IMR-90 (cell line): ENCODE data around the gene EPHA2. TPM values are rescaled to one million over a fixed set of nuclear protein-coding genes. Genes with fewer than 3 reads are reported as not detected.

Experiments
- ATAC-seq: fragments of 200-7000 bp; cut with Tn5 transposase; 2 replicates; pipeline ENCODE4 v1.9.1; 2020; ENCODE audit warnings: low read depth, mild to moderate bottlenecking, moderate library complexity
- BruUV-seq: library from RNA; stranded (reverse); fragments of 400-500 nt; replicated peaks from 2 replicates; lab custom pipeline; 2021; lab: Mats Ljungman, UMichigan
- CTCF ChIA-PET: fragments of 300-600 bp; formaldehyde crosslinking; extraction: SDS; loops from one replicate; lab custom pipeline; 2021; ENCODE audit warnings: antibody characterized with exemption; lab: Yijun Ruan, JAX
- POLR2A ChIA-PET: fragments of 300-600 bp; sonication (Branson Sonifier 250); formaldehyde crosslinking; loops from one replicate; lab custom pipeline; 2022; ENCODE audit warnings: antibody characterized with exemption; ENCODE audit not compliant: unreplicated experiment; lab: Charles Lee
- DNase-seq: peaks from one replicate; pipeline ENCODE4 v3.0.0; 2013
- H2AFZ ChIP-seq: replicated peaks from 2 replicates; pipeline ENCODE3; 2013; ENCODE audit warnings: low read length, mild to moderate bottlenecking; ENCODE audit not compliant: poor library complexity
- H2AK5ac ChIP-seq: 2 replicates; pipeline ENCODE4 v1.6.1; 2013; ENCODE audit warnings: low read depth, low read length, inconsistent platforms
- H2AK9ac ChIP-seq: replicated peaks from 2 replicates; pipeline ENCODE3; 2013; ENCODE audit warnings: mild to moderate bottlenecking, low read depth, low read length, moderate library complexity; ENCODE audit not compliant: poor library complexity
- H2BK120ac ChIP-seq: 2 replicates; pipeline ENCODE4 v1.6.1; 2013; ENCODE audit warnings: low read depth, low read length, inconsistent platforms
- H2BK15ac ChIP-seq: 3 replicates; pipeline ENCODE4 v1.6.1; 2013; ENCODE audit warnings: low read depth, low read length, inconsistent platforms
- H2BK20ac ChIP-seq: 2 replicates; pipeline ENCODE4 v1.6.1; 2013; ENCODE audit warnings: low read depth, mild to moderate bottlenecking, inconsistent platforms, low read length, moderate library complexity
- H2BK5ac ChIP-seq: 2 replicates; pipeline ENCODE4 v1.6.1; 2013; ENCODE audit warnings: mild to moderate bottlenecking, low read depth, low read length, inconsistent platforms; ENCODE audit not compliant: poor library complexity, severe bottlenecking
- H3K14ac ChIP-seq: replicated peaks from 2 replicates; pipeline ENCODE4 v1.6.1; 2013; ENCODE audit warnings: low read depth, low read length, inconsistent platforms
- H3K18ac ChIP-seq: 2 replicates; pipeline ENCODE4 v1.6.1; 2013; ENCODE audit warnings: low read depth, low read length, control low read depth
- H3K23ac ChIP-seq: 2 replicates; pipeline ENCODE4 v1.6.1; 2013; ENCODE audit warnings: low read depth, low read length, inconsistent platforms
- H3K27ac ChIP-seq: 2 replicates; pipeline ENCODE4 v1.5.1; 2013; ENCODE audit warnings: mild to moderate bottlenecking, control low read depth, low read length; ENCODE audit not compliant: insufficient read depth
- H3K27me3 ChIP-seq: 2 replicates; pipeline ENCODE4 v1.6.1; 2013; ENCODE audit warnings: low read length; ENCODE audit not compliant: control insufficient read depth, insufficient read depth
- H3K36me3 ChIP-seq: 2 replicates; pipeline ENCODE4 v1.6.1; 2013; ENCODE audit warnings: low read length, mixed read lengths; ENCODE audit not compliant: control insufficient read depth, insufficient read depth
- H3K4ac ChIP-seq: 2 replicates; pipeline ENCODE4 v1.6.1; 2013; ENCODE audit warnings: low read depth, low read length, inconsistent platforms
- H3K4me1 ChIP-seq: 2 replicates; pipeline ENCODE4 v1.6.1; 2013; ENCODE audit warnings: low read length, mixed read lengths; ENCODE audit not compliant: control insufficient read depth, insufficient read depth
- H3K4me2 ChIP-seq: 2 replicates; pipeline ENCODE4 v1.6.1; 2013; ENCODE audit warnings: low read depth, mild to moderate bottlenecking, control low read depth, low read length, moderate library complexity
- H3K4me3 ChIP-seq: 2 replicates; pipeline ENCODE4 v1.5.1; 2013; ENCODE audit warnings: low read depth, mild to moderate bottlenecking, control low read depth, low read length, moderate library complexity; ENCODE audit not compliant: insufficient read depth
- H3K56ac ChIP-seq: 2 replicates; pipeline ENCODE4 v1.6.1; 2013; ENCODE audit warnings: low read length, inconsistent platforms; ENCODE audit not compliant: insufficient read depth; ENCODE audit errors: extremely low read depth
- H3K79me1 ChIP-seq, 2 experiments: 2 replicates each; pipeline ENCODE4 v1.6.1; 2013; ENCODE audit warnings: low read length in 2 of 2, inconsistent platforms in 1 of 2, low read depth in 1 of 2
- H3K9ac ChIP-seq: 2 replicates; pipeline ENCODE4 v1.6.1; 2013; ENCODE audit warnings: low read depth, low read length, control low read depth
- H3K9me1 ChIP-seq: 2 replicates; pipeline ENCODE4 v1.6.1; 2013; ENCODE audit warnings: low read length, inconsistent platforms; ENCODE audit not compliant: insufficient read depth
- H3K9me3 ChIP-seq: 2 replicates; pipeline ENCODE4 v1.6.1; 2013; ENCODE audit warnings: low read length; ENCODE audit not compliant: control insufficient read depth, insufficient read depth
- H4K20me1 ChIP-seq: 2 replicates; pipeline ENCODE4 v1.6.1; 2013; ENCODE audit warnings: low read length, inconsistent platforms; ENCODE audit not compliant: insufficient read depth
- H4K5ac ChIP-seq: 2 replicates; pipeline ENCODE4 v1.6.1; 2013; ENCODE audit warnings: mild to moderate bottlenecking, low read depth, low read length, control low read depth
- H4K8ac ChIP-seq, 2 experiments: 2 replicates each; pipeline ENCODE4 v1.6.1; 2013; ENCODE audit warnings: low read depth in 2 of 2, low read length in 2 of 2, control low read depth in 1 of 2, inconsistent platforms in 1 of 2
- H4K91ac ChIP-seq: 2 replicates; pipeline ENCODE4 v1.6.1; 2013; ENCODE audit warnings: low read depth, low read length, inconsistent platforms; ENCODE audit not compliant: insufficient read depth
- RCOR1 ChIP-seq: IDR thresholded peaks from 2 replicates; pipeline ENCODE4 v1.6.1; 2012; ENCODE audit warnings: mild to moderate bottlenecking, low read length, improper control_type of control experiment; ENCODE audit not compliant: insufficient replicate concordance
- WGBS, 2 experiments: methylation state at CpG; one replicate each; pipeline versions ENCODE4 v1.1.5 to v1.1.7; 2013; ENCODE audit warnings: missing lambda C conversion rate in 2 of 2; ENCODE audit not compliant: insufficient read length in 1 of 2; ENCODE audit errors: extremely low coverage in 2 of 2; 5-methylcytosine and 5-hydroxymethylcytosine counted together
- dilution Hi-C: fragments of 300-500 bp; cut with HindIII; formaldehyde crosslinking; loops from one replicate; pipeline ENCODE4 v1.14.3; 2018; ENCODE audit warnings: low sequenced_read_pairs; ENCODE audit not compliant: unreplicated experiment
- in situ Hi-C: fragments of 300-500 bp; cut with MboI; formaldehyde crosslinking; loops from 3 replicates; pipeline ENCODE4 v1.14.3; 2019; ENCODE audit warnings: low sequenced_read_pairs, inconsistent platforms, mixed read lengths
- intact Hi-C: fragments of 100-400 bp; cut with micrococcal nuclease; formaldehyde crosslinking; loops from 2 replicates; pipeline ENCODE4 v1.10.0; 2022
- polyA plus RNA-seq, 3 experiments: library from polyadenylated mRNA; depleted of rRNA; stranded (reverse); fragments of >200 nt; gene quantifications; 2 replicates each; pipeline ENCODE4 v1.2.3, GENCODE V29; 2012; ENCODE audit warnings: low replicate concordance in 1 of 3
- total RNA-seq: library from RNA; depleted of rRNA; stranded (reverse); fragments of >200 nt; gene quantifications from 2 replicates; pipeline ENCODE4 v1.2.3, GENCODE V29; 2012
- TF ChIP-seq, protein P1 (sequence below): conservative IDR thresholded peaks from 2 replicates; pipeline ENCODE4 v1.5.1; 2012; ENCODE audit warnings: mild to moderate bottlenecking, low read depth, low read length, improper control_type of control experiment
- TF ChIP-seq, protein P2 (sequence below): fragments of 150-350 bp; IDR thresholded peaks from 2 replicates; pipeline ENCODE4 v1.6.1; 2017; ENCODE audit warnings: mild to moderate bottlenecking, antibody characterized with exemption, low read length, low read depth

Gene EPHA2
- total and polyA plus RNA-seq, 2 of the 4 experiments (the other 2 are of a cell fraction): 24.0 to 72.6 TPM

DNA sequence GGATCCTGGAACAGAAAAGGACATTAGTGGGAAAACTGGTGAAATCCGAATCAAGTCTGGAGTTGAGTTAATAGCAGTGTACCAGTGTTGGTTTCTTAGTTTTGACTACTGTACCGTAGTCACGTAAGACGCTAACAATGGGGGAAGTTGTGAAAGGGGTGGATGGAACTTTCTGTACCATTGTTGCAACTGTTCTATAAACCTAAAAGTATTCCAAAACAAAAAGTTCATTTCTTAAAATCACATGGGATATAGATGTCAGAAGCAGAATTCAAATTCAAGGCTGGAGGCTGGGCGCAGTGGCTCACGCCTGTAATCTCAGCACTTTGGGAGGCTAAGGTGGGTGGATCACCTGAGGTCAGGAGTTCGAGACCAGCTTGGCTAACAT lies 39.6 kb upstream of the EPHA2 start:
- Histone ChIP-seq H3K4me2 (no peak overlapping the region), H3K4ac (no peak overlapping the region), H3K36me3 (peaks cover 3% of the 10 kb centered on the region; the same call in 1 of the 2 replicates), H2BK20ac (no peak overlapping the region), H3K14ac (no peak overlapping the region), H2BK15ac (no peak overlapping the region), H3K9ac (no peak overlapping the region), H3K9me1 (no peaks in the 10 kb centered on the region), H3K79me1 (no peaks in the 10 kb centered on the region), H4K20me1 (no peaks in the 10 kb centered on the region), H4K8ac (no peak overlapping the region), H2AK9ac (no peak overlapping the region), H3K23ac (no peak overlapping the region), H2AFZ (no peak overlapping the region), H4K5ac (no peak overlapping the region), H2BK120ac (no peak overlapping the region), H3K9me3 (no peaks in the 10 kb centered on the region), H3K4me3 (no peak overlapping the region), H3K27ac (no peak overlapping the region), H3K4me1 (no peaks in the 10 kb centered on the region), H2AK5ac (no peak overlapping the region), H4K91ac (no peak overlapping the region), H2BK5ac (no peak overlapping the region), H3K56ac (no peak overlapping the region), H3K27me3 (no peaks in the 10 kb centered on the region), H3K18ac (no peak overlapping the region)
- no peak for DNase-seq
- ChIA-PET CTCF (no interaction called here), POLR2A (no interaction called here)
- intact Hi-C loops (loop anchor here (2.0 kb wide), 1 partner anchor 49 kb away; no protein-coding TSS in a partner anchor), in situ Hi-C loops (loop anchor here (25.0 kb wide), 1 partner anchor 408 kb away; no protein-coding TSS in a partner anchor), dilution Hi-C loops (no loop called here)
- WGBS, 2 experiments: no CpG with 5 or more reads among the region's 7 CpGs
- no peak for ATAC-seq
- no peak for TF ChIP-seq RCOR1
- TF ChIP-seq, protein P1, sequence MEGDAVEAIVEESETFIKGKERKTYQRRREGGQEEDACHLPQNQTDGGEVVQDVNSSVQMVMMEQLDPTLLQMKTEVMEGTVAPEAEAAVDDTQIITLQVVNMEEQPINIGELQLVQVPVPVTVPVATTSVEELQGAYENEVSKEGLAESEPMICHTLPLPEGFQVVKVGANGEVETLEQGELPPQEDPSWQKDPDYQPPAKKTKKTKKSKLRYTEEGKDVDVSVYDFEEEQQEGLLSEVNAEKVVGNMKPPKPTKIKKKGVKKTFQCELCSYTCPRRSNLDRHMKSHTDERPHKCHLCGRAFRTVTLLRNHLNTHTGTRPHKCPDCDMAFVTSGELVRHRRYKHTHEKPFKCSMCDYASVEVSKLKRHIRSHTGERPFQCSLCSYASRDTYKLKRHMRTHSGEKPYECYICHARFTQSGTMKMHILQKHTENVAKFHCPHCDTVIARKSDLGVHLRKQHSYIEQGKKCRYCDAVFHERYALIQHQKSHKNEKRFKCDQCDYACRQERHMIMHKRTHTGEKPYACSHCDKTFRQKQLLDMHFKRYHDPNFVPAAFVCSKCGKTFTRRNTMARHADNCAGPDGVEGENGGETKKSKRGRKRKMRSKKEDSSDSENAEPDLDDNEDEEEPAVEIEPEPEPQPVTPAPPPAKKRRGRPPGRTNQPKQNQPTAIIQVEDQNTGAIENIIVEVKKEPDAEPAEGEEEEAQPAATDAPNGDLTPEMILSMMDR: no peak
- TF ChIP-seq, protein P2, sequence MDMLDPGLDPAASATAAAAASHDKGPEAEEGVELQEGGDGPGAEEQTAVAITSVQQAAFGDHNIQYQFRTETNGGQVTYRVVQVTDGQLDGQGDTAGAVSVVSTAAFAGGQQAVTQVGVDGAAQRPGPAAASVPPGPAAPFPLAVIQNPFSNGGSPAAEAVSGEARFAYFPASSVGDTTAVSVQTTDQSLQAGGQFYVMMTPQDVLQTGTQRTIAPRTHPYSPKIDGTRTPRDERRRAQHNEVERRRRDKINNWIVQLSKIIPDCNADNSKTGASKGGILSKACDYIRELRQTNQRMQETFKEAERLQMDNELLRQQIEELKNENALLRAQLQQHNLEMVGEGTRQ: no peak
- no TSS peak for BruUV-seq
